KMS-11 (cell line): ENCODE measurements around the gene SNRPB.

Experiments used
- H2AFZ ChIP-seq: fragments of 200-600 bp; sonication (generic); 2 replicates; pipeline ENCODE4 v1.6.1; 2016; ENCODE audit warnings: antibody characterized with exemption, mixed run types, low read depth
- H3K27ac ChIP-seq: fragments of 200-600 bp; sonication (generic); 2 replicates; pipeline ENCODE4 v1.6.1; 2016; ENCODE audit warnings: mild to moderate bottlenecking, mixed run types
- H3K27me3 ChIP-seq: fragments of 200-600 bp; sonication (generic); 2 replicates; pipeline ENCODE4 v1.6.1; 2017; ENCODE audit warnings: mild to moderate bottlenecking, low read depth, mixed run types, moderate library complexity; ENCODE audit not compliant: insufficient read depth
- H3K36me3 ChIP-seq: fragments of 200-600 bp; sonication (generic); 2 replicates; pipeline ENCODE4 v1.6.1; 2017; ENCODE audit warnings: mild to moderate bottlenecking, mixed run types; ENCODE audit not compliant: insufficient read depth
- H3K4me1 ChIP-seq: fragments of 200-600 bp; sonication (generic); 2 replicates; pipeline ENCODE4 v1.6.1; 2016; ENCODE audit warnings: mild to moderate bottlenecking, low read depth, mixed run types; ENCODE audit not compliant: poor library complexity, severe bottlenecking
- H3K4me2 ChIP-seq: fragments of 200-600 bp; sonication (generic); 2 replicates; pipeline ENCODE4 v1.7.0; 2016; ENCODE audit warnings: mild to moderate bottlenecking, mixed run types
- H3K4me3 ChIP-seq: fragments of 200-600 bp; sonication (generic); IDR thresholded peaks from 2 replicates; pipeline ENCODE4 v1.6.1; 2017; ENCODE audit warnings: low read depth, low read length, mixed read lengths; ENCODE audit not compliant: insufficient read depth
- H3K79me2 ChIP-seq: fragments of 200-600 bp; sonication (generic); 2 replicates; pipeline ENCODE4 v1.6.1; 2016; ENCODE audit warnings: low read depth, mixed run types; ENCODE audit not compliant: insufficient read depth
- H3K9ac ChIP-seq: fragments of 200-600 bp; sonication (generic); 2 replicates; pipeline ENCODE4 v1.6.1; 2016; ENCODE audit warnings: mild to moderate bottlenecking, mixed run types
- H4K20me1 ChIP-seq: fragments of 200-600 bp; sonication (generic); 2 replicates; pipeline ENCODE4 v1.6.1; 2016; ENCODE audit warnings: mild to moderate bottlenecking, mixed run types; ENCODE audit not compliant: insufficient read depth
- CTCF ChIP-seq: fragments of 200-600 bp; sonication (generic); conservative IDR thresholded peaks from 2 replicates; pipeline ENCODE4 v1.6.1; 2017; ENCODE audit warnings: low read depth, mild to moderate bottlenecking, antibody characterized with exemption, low read length, moderate library complexity, mixed read lengths

The SNRPB gene

DNA sequence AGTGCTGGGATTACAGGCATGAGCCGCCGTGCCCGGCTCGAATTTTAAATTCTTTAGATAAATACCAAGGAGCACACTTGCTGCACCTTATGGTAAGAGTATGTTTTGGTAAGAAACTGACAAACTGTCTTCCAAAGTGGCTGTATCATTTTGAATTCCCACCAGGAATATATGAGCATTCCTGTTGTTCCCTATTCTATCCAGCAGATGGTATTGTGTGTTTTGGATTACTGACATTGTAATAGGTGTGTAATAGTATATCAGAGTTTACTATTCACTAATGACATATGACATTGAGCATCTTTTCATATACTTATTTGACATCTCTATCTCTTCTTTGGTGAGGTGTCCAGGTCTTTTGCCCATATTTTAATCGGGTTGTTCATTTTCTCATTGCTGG is 49.3 kb downstream of the SNRPB start:
- H3K27me3 ChIP-seq = no peaks in the 10 kb centered on the region
- no peaks in the 10 kb centered on the region for H4K20me1 ChIP-seq
- H3K79me2 ChIP-seq = no peaks in the 10 kb centered on the region
- H2AFZ ChIP-seq = no peak overlapping the region
- H3K4me3 ChIP-seq = no peak overlapping the region
- H3K9ac ChIP-seq = no peak overlapping the region
- H3K4me2 ChIP-seq = no peak overlapping the region
- no peaks in the 10 kb centered on the region for H3K36me3 ChIP-seq
- no peak overlapping the region for H3K27ac ChIP-seq
- no peak for TF ChIP-seq CTCF
- H3K4me1 ChIP-seq = no peaks in the 10 kb centered on the region

GRCh38 chr20:2420510-2420909 is 50.1 kb downstream of the SNRPB start:
- Histone ChIP-seq H4K20me1 (no peaks in the 10 kb centered on the region), H3K36me3 (no peaks in the 10 kb centered on the region), H3K4me3 (no peak overlapping the region), H3K4me1 (no peaks in the 10 kb centered on the region), H3K79me2 (no peaks in the 10 kb centered on the region), H3K4me2 (no peak overlapping the region), H3K27ac (no peak overlapping the region), H3K9ac (no peak overlapping the region), H2AFZ (no peak overlapping the region), H3K27me3 (no peaks in the 10 kb centered on the region)
- no peak for TF ChIP-seq CTCF

DNA sequence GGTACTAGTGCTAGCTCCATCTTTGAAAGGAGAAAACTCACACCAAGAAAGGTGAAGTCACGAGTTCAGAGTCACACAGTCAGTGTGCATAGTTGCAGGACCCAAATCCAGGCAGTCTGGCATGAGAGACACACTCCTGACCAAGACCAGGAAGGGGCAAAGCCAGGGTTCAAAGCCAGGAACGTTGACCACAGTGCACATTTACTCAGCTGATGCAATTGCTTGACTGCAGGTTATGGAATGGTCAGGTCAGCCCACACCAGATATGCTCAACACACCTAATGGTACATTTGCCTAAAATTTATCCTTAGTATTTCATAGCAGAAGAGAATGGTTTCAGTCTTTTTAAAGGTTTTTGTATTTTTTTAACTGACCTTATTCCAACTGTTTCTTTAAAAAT is 52.2 kb downstream of the SNRPB start:
- no peaks in the 10 kb centered on the region for H3K4me1 ChIP-seq
- no peaks in the 10 kb centered on the region for H3K36me3 ChIP-seq
- H2AFZ ChIP-seq = no peak overlapping the region
- H3K27ac ChIP-seq = no peak overlapping the region
- no peak overlapping the region for H3K9ac ChIP-seq
- no peak overlapping the region for H3K4me3 ChIP-seq
- no peaks in the 10 kb centered on the region for H3K27me3 ChIP-seq
- H3K79me2 ChIP-seq = no peaks in the 10 kb centered on the region
- H4K20me1 ChIP-seq = no peaks in the 10 kb centered on the region
- TF ChIP-seq CTCF = no peak
- no peak overlapping the region for H3K4me2 ChIP-seq

DNA sequence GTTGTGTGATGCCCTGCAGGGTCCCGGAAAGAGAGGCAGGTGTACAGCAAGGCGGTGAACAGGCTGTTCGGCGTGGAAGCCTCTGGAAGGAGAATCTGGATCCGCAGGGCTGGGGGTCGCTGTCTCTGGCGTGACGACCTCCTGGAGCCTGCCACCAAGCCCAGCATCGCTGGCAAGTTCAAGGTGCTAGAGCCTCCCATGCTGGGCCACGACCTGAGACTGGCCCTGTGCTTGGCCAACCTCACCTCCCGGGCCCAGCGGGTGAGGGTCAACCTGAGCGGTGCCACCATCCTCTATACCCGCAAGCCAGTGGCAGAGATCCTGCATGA is 53.4 kb downstream of the SNRPB start:
- no peaks in the 10 kb centered on the region for H3K79me2 ChIP-seq
- H3K9ac ChIP-seq = no peak overlapping the region
- no peaks in the 10 kb centered on the region for H3K36me3 ChIP-seq
- TF ChIP-seq CTCF = no peak
- no peaks in the 10 kb centered on the region for H4K20me1 ChIP-seq
- no peak overlapping the region for H3K4me2 ChIP-seq
- H3K4me3 ChIP-seq = no peak overlapping the region
- no peak overlapping the region for H3K27ac ChIP-seq
- H3K27me3 ChIP-seq = no peaks in the 10 kb centered on the region
- H2AFZ ChIP-seq = no peak overlapping the region
- H3K4me1 ChIP-seq = no peaks in the 10 kb centered on the region
